SK-N-SH treated with all-trans-retinoic acid at 6 μM for 48 hours (cell line): ENCODE data around the gene SLC6A9.

ENCODE experiments used
- ATAC-seq: fragments of 200-7000 bp; cut with Tn5 transposase; 3 replicates; pipeline ENCODE4 v1.9.1; 2020; ENCODE audit warnings: mild to moderate bottlenecking, moderate library complexity
- ARNTL ChIP-seq: fragments of 450-650 bp; formaldehyde crosslinking; IDR thresholded peaks from 2 replicates; pipeline ENCODE4 v1.5.0; 2020; ENCODE audit warnings: low read depth, mild to moderate bottlenecking, moderate library complexity, borderline replicate concordance
- BACH2 ChIP-seq: fragments of 250-450 bp; sonication (Bioruptor Pico); IDR thresholded peaks from 2 replicates; pipeline ENCODE4 v1.9.0; 2021; ENCODE audit warnings: mild to moderate bottlenecking, borderline replicate concordance
- CREB5 ChIP-seq: fragments of 250-450 bp; sonication (Bioruptor Pico); IDR thresholded peaks from 2 replicates; pipeline ENCODE4 v1.5.1; 2020; ENCODE audit warnings: low read depth, mild to moderate bottlenecking, moderate library complexity
- CSDC2 ChIP-seq: fragments of 250-450 bp; sonication (Bioruptor Pico); IDR thresholded peaks from 2 replicates; pipeline ENCODE4 v1.5.0; 2020; ENCODE audit warnings: mild to moderate bottlenecking, moderate library complexity
- CSRNP3 ChIP-seq: fragments of 250-450 bp; sonication (Bioruptor Pico); IDR thresholded peaks from 2 replicates; pipeline ENCODE4 v1.5.1; 2021; ENCODE audit warnings: mild to moderate bottlenecking, moderate library complexity
- ESRRG ChIP-seq: fragments of 250-450 bp; sonication (Bioruptor Pico); IDR thresholded peaks from 2 replicates; pipeline ENCODE4 v1.6.1; 2021; ENCODE audit warnings: mild to moderate bottlenecking
- GLIS3 ChIP-seq: fragments of 250-450 bp; sonication (Bioruptor Pico); IDR thresholded peaks from 2 replicates; pipeline ENCODE4 v1.5.0; 2020; ENCODE audit warnings: mild to moderate bottlenecking, moderate library complexity
- ISL1 ChIP-seq: fragments of 250-450 bp; sonication (Bioruptor Pico); IDR thresholded peaks from 2 replicates; pipeline ENCODE4 v2.1.2; 2022; ENCODE audit warnings: mild to moderate bottlenecking, moderate library complexity
- OSR1 ChIP-seq: fragments of 250-450 bp; sonication (Bioruptor Pico); IDR thresholded peaks from 2 replicates; pipeline ENCODE4 v1.8.0; 2022; ENCODE audit warnings: moderate library complexity, mild to moderate bottlenecking, inconsistent platforms
- PATZ1 ChIP-seq: fragments of 250-450 bp; sonication (Bioruptor Pico); IDR thresholded peaks from 2 replicates; pipeline ENCODE4 v1.8.0; 2020; ENCODE audit warnings: mild to moderate bottlenecking, moderate library complexity, borderline replicate concordance
- RARB ChIP-seq: fragments of 250-450 bp; sonication (Bioruptor Pico); IDR thresholded peaks from 2 replicates; pipeline ENCODE4 v1.8.0; 2021; ENCODE audit warnings: mild to moderate bottlenecking, moderate library complexity
- SNAI2 ChIP-seq: fragments of 250-450 bp; sonication (Bioruptor Pico); IDR thresholded peaks from 2 replicates; pipeline ENCODE4 v1.5.0; 2020; ENCODE audit warnings: mild to moderate bottlenecking, moderate library complexity
- TCF4 ChIP-seq: fragments of 250-450 bp; sonication (Bioruptor Pico); IDR thresholded peaks from 2 replicates; pipeline ENCODE4 v1.8.0; 2021; ENCODE audit warnings: mild to moderate bottlenecking, moderate library complexity, borderline replicate concordance
- TOX ChIP-seq: fragments of 250-450 bp; sonication (Bioruptor Pico); IDR thresholded peaks from 2 replicates; pipeline ENCODE4 v1.8.0; 2021; ENCODE audit warnings: mild to moderate bottlenecking, moderate library complexity, borderline replicate concordance
- TSHZ2 ChIP-seq: fragments of 250-450 bp; sonication (Bioruptor Pico); IDR thresholded peaks from 2 replicates; pipeline ENCODE4 v1.5.0; 2020; ENCODE audit warnings: mild to moderate bottlenecking, moderate library complexity
- ZC3H10 ChIP-seq: fragments of 250-450 bp; sonication (Bioruptor Pico); IDR thresholded peaks from 2 replicates; pipeline ENCODE4 v1.5.1; 2021; ENCODE audit warnings: mild to moderate bottlenecking, moderate library complexity
- ZFP3 ChIP-seq: fragments of 250-450 bp; sonication (Bioruptor Pico); IDR thresholded peaks from 2 replicates; pipeline ENCODE4 v1.5.0; 2020; ENCODE audit warnings: mild to moderate bottlenecking, moderate library complexity
- ZFP30 ChIP-seq: fragments of 450-650 bp; formaldehyde crosslinking; IDR thresholded peaks from 2 replicates; pipeline ENCODE4 v1.5.0; 2022; ENCODE audit warnings: mild to moderate bottlenecking, moderate library complexity
- ZNF565 ChIP-seq: fragments of 450-650 bp; formaldehyde crosslinking; conservative IDR thresholded peaks from 2 replicates; pipeline ENCODE4 v1.5.0; 2020; ENCODE audit warnings: low read depth, mild to moderate bottlenecking, moderate library complexity
- ZNF70 ChIP-seq: fragments of 450-650 bp; formaldehyde crosslinking; IDR thresholded peaks from 2 replicates; pipeline ENCODE4 v1.5.0; 2020; ENCODE audit warnings: mild to moderate bottlenecking, moderate library complexity
- ZNF8 ChIP-seq: fragments of 450-650 bp; formaldehyde crosslinking; IDR thresholded peaks from 2 replicates; pipeline ENCODE4 v1.5.0; 2020; ENCODE audit warnings: mild to moderate bottlenecking, moderate library complexity

Gene SLC6A9

DNA sequence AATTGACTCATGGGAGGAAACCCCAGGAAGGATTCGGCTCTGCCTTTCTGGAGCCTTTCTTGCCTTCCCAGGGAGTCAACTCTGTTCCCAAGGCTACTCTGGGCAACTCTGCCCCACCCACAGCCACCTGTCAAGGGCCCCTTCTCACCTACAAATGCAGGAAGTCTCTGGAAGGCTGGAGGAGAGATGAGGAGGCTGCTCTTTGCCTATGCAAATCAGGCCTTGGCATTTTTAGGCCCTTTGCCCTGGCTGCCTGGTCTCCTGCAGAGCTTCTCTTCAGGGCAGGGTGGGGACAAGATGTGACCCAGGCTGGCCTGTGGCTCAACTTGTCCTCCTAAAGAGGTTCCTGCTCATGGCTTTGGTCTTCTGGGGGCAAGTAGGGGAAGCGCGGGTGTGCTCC lies 5.4 kb downstream of the SLC6A9 start:
- TF ChIP-seq SNAI2 (CRISPR knock-in tag) (no peak), OSR1 (CRISPR knock-in tag) (no peak), CSDC2 (CRISPR knock-in tag) (no peak), TOX (CRISPR knock-in tag) (no peak), RARB (CRISPR knock-in tag) (no peak), TCF4 (no peak), CREB5 (CRISPR knock-in tag) (no peak), ZFP3 (CRISPR knock-in tag) (no peak), ARNTL (CRISPR knock-in tag) (no peak), ZNF565 (CRISPR knock-in tag) (no peak)

GRCh38 chr1:44024903-44025525 lies 6.2 kb downstream of the SLC6A9 start:
- TF ChIP-seq PATZ1 (CRISPR knock-in tag) (no peak), CREB5 (CRISPR knock-in tag) (no peak), ARNTL (CRISPR knock-in tag) (no peak), TCF4 (no peak), ZNF70 (CRISPR knock-in tag) (no peak), CSRNP3 (CRISPR knock-in tag) (no peak), RARB (CRISPR knock-in tag) (no peak), OSR1 (CRISPR knock-in tag) (no peak), ZNF8 (CRISPR knock-in tag) (no peak), BACH2 (no peak), CSDC2 (CRISPR knock-in tag) (no peak), ESRRG (CRISPR knock-in tag) (no peak), GLIS3 (no peak), SNAI2 (CRISPR knock-in tag) (no peak), TSHZ2 (CRISPR knock-in tag) (no peak), ISL1 (CRISPR knock-in tag) (no peak), TOX (CRISPR knock-in tag) (no peak)
- ATAC-seq: no peak

More for the DNA sequence above, 5.4 kb downstream of the SLC6A9 start:
- ATAC-seq: no peak

- no peak for TF ChIP-seq ZNF565 (CRISPR knock-in tag)
- no peak for TF ChIP-seq ZC3H10 (CRISPR knock-in tag)
- TF ChIP-seq ZFP30 (CRISPR knock-in tag): no peak
- TF ChIP-seq GLIS3: no peak
- no peak for TF ChIP-seq TOX (CRISPR knock-in tag)
- TF ChIP-seq ESRRG (CRISPR knock-in tag): no peak
- no peak for TF ChIP-seq ARNTL (CRISPR knock-in tag)
- TF ChIP-seq TCF4: no peak
- no peak for TF ChIP-seq SNAI2 (CRISPR knock-in tag)
- no peak for TF ChIP-seq ZNF8 (CRISPR knock-in tag)
- no peak for TF ChIP-seq BACH2
- TF ChIP-seq OSR1 (CRISPR knock-in tag): no peak
- no peak for TF ChIP-seq ZNF70 (CRISPR knock-in tag)
- no peak for TF ChIP-seq ZFP3 (CRISPR knock-in tag)
- TF ChIP-seq CSDC2 (CRISPR knock-in tag): no peak
- no peak for TF ChIP-seq TSHZ2 (CRISPR knock-in tag)
- peak; percentile 38; the same call in 1 of the 3 replicates for ATAC-seq
These were observed 7.0 kb downstream of the SLC6A9 start for GRCh38 chr1:44024031-44024902.
